Measurements from ENCODE around the gene ASCC1. TPM values are rescaled to one million over a fixed set of nuclear protein-coding genes. Genes with fewer than 3 reads are reported as not detected.
"Not testable (repeated sequence)": the region's sequence is repeated elsewhere in the genome, so short reads cannot be mapped to it uniquely, and the experiment has no call there.

The ASCC1 gene
- total RNA-seq, 1 donor from 2014 or later = 49.5 TPM

DNA sequence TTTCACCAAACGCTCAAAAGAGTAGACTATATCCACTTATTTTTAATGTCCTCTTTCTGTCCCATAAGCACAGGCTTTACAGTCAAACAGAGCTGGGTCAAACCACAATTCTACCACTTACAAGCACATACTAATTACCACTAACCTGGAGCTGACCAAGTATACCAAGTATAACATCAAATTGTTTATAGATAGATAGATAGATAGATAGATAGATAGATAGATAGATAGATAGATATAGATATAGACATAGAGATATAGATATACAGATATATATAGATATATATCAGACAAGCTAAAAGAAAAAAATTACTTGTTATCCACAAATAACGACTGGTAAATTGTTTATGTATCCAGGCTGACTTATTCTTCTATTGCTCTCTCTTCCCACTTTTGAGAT, 75.2 kb downstream of the ASCC1 start:
- Histone ChIP-seq H3K36me3 (no peaks in the 10 kb centered on the region), H3K27me3 (no peaks in the 10 kb centered on the region), H3K79me2 (ENCODE audit: low read depth) (no peaks in the 10 kb centered on the region), H3F3A (ENCODE audit: low read depth) (peaks cover 7% of the 10 kb centered on the region), H3K9ac (no peak overlapping the region), H3K9me3 (ENCODE audit: low read depth) (no peaks in the 10 kb centered on the region), H3K4me1 (peaks cover 11% of the 10 kb centered on the region), H2AFZ (replicated peaks) (no peak overlapping the region), H3K4me3 (no peak overlapping the region), H4K20me1 (ENCODE audit: low read depth) (no peaks in the 10 kb centered on the region), H3K27ac (no peak overlapping the region), H3K4me2 (no peak overlapping the region)
- Mint-ChIP-seq H3K27ac (no peak overlapping the region), H3K4me1 (peaks cover 10% of the 10 kb centered on the region), H3K4me3 (no peak overlapping the region), H3K9me3 (no peaks in the 10 kb centered on the region), H3K27me3 (ENCODE audit: insufficient read depth, low read depth) (no peaks in the 10 kb centered on the region), H3K36me3 (peaks cover 4% of the 10 kb centered on the region)
- TF ChIP-seq EZH2 (IDR thresholded peaks at IDR 0.05) = no peak
- TF ChIP-seq EZH2phosphoT487 (IDR thresholded peaks at IDR 0.05) = no peak
- TF ChIP-seq, protein P1, sequence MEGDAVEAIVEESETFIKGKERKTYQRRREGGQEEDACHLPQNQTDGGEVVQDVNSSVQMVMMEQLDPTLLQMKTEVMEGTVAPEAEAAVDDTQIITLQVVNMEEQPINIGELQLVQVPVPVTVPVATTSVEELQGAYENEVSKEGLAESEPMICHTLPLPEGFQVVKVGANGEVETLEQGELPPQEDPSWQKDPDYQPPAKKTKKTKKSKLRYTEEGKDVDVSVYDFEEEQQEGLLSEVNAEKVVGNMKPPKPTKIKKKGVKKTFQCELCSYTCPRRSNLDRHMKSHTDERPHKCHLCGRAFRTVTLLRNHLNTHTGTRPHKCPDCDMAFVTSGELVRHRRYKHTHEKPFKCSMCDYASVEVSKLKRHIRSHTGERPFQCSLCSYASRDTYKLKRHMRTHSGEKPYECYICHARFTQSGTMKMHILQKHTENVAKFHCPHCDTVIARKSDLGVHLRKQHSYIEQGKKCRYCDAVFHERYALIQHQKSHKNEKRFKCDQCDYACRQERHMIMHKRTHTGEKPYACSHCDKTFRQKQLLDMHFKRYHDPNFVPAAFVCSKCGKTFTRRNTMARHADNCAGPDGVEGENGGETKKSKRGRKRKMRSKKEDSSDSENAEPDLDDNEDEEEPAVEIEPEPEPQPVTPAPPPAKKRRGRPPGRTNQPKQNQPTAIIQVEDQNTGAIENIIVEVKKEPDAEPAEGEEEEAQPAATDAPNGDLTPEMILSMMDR (IDR thresholded peaks at IDR 0.05) = no peak
- no peak for DNase-seq (ENCODE audit: low spot score)

DNA sequence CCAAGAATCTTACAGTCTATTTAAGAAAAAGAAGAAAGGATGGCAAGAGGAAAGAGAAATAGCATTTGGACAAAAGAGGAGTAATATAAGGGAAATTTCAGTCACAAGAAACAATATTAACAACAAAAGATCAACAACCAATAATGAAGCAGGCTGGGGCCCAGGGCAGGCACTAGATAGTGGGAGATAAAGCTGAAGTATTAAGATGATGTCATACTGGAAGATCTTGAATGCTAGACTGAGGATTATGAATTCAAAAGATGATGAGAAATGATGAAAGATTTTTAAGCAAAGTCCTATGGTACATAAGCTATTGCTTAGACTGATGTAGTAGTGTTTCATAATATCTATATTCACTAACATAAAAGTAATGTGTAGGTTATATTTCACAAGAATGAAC, 75.9 kb downstream of the ASCC1 start:
- H3K4me2 ChIP-seq = no peak overlapping the region

GRCh38 chr10:72137583-72137982, 78.5 kb downstream of the ASCC1 start:
- no peaks in the 10 kb centered on the region for H3K79me2 ChIP-seq (ENCODE audit: low read depth)
- H3K36me3 ChIP-seq = no peaks in the 10 kb centered on the region
- H3K27ac ChIP-seq = no peak overlapping the region
- H3K4me1 ChIP-seq = no peaks in the 10 kb centered on the region
- H3K4me3 ChIP-seq = no peak overlapping the region
- Mint-ChIP-seq H3K36me3 (peaks cover 18% of the 10 kb centered on the region), H3K4me3 (no peak overlapping the region), H3K27ac (no peak overlapping the region), H3K9me3 (no peaks in the 10 kb centered on the region), H3K4me1 (peaks cover 4% of the 10 kb centered on the region), H3K27me3 (ENCODE audit: insufficient read depth, low read depth) (no peaks in the 10 kb centered on the region)
- DNase-seq (ENCODE audit: low spot score) = no peak
- H3K9me3 ChIP-seq (ENCODE audit: low read depth) = no peaks in the 10 kb centered on the region
- no peak overlapping the region for H2AFZ ChIP-seq (replicated peaks)
- TF ChIP-seq, protein P1 (IDR thresholded peaks at IDR 0.05) = no peak
- no peak for TF ChIP-seq EZH2 (IDR thresholded peaks at IDR 0.05)
- TF ChIP-seq EZH2phosphoT487 (IDR thresholded peaks at IDR 0.05) = no peak
- H4K20me1 ChIP-seq (ENCODE audit: low read depth) = no peaks in the 10 kb centered on the region
- no peaks in the 10 kb centered on the region for H3K27me3 ChIP-seq
- no peaks in the 10 kb centered on the region for H3F3A ChIP-seq (ENCODE audit: low read depth)
- no peak overlapping the region for H3K4me2 ChIP-seq
- H3K9ac ChIP-seq = no peak overlapping the region

More for the DNA sequence above, 75.9 kb downstream of the ASCC1 start:
- TF ChIP-seq EZH2 (IDR thresholded peaks at IDR 0.05) (no peak), EZH2phosphoT487 (IDR thresholded peaks at IDR 0.05) (no peak)
- TF ChIP-seq, protein P1 (IDR thresholded peaks at IDR 0.05) = no peak
- no peak overlapping the region for H3K4me3 Mint-ChIP-seq
- peaks cover 4% of the 10 kb centered on the region for H3K4me1 ChIP-seq
- H3K27ac Mint-ChIP-seq = no peak overlapping the region
- peaks cover 10% of the 10 kb centered on the region for H3K36me3 Mint-ChIP-seq
- H3K9me3 ChIP-seq (ENCODE audit: low read depth) = no peaks in the 10 kb centered on the region
- H3K4me3 ChIP-seq = no peak overlapping the region
- no peaks in the 10 kb centered on the region for H3K79me2 ChIP-seq (ENCODE audit: low read depth)
- no peaks in the 10 kb centered on the region for H4K20me1 ChIP-seq (ENCODE audit: low read depth)
- no peaks in the 10 kb centered on the region for H3K27me3 Mint-ChIP-seq (ENCODE audit: insufficient read depth, low read depth)
- no peak for DNase-seq (ENCODE audit: low spot score)
- H3F3A ChIP-seq (ENCODE audit: low read depth) = peaks cover under 1% of the 10 kb centered on the region
- H2AFZ ChIP-seq (replicated peaks) = no peak overlapping the region
- H3K27me3 ChIP-seq = no peaks in the 10 kb centered on the region
- no peak overlapping the region for H3K9ac ChIP-seq
- no peaks in the 10 kb centered on the region for H3K36me3 ChIP-seq
- peaks cover 4% of the 10 kb centered on the region for H3K4me1 Mint-ChIP-seq
- no peak overlapping the region for H3K27ac ChIP-seq
- no peaks in the 10 kb centered on the region for H3K9me3 Mint-ChIP-seq

DNA sequence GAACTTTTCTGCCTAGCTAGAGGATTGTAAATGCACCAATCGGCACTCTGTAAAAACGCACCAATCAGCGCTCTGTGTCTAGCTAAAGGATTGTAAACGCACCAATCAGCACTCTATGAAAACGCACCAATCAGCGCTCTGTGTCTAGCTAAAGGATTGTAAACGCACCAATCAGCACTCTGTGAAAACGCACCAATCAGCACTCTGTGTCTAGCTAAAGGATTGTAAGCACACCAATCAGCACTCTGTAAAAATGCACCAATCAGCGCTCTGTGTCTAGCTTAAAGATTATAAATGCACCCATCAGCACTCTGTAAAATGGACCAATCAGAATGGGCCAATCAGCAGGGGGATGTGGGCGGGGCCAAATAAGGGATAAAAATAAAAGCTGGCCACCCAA, 79.9 kb downstream of the ASCC1 start:
- not testable (repeated sequence) for H3K79me2 ChIP-seq (ENCODE audit: low read depth); H3K9me3 Mint-ChIP-seq; DNase-seq (ENCODE audit: low spot score); H4K20me1 ChIP-seq (ENCODE audit: low read depth); H3K4me3 Mint-ChIP-seq; H3K4me2 ChIP-seq; H3K4me1 Mint-ChIP-seq; H3K27ac Mint-ChIP-seq; H3K9ac ChIP-seq; H3K4me3 ChIP-seq; H3K27me3 Mint-ChIP-seq (ENCODE audit: insufficient read depth, low read depth); H2AFZ ChIP-seq (replicated peaks); H3F3A ChIP-seq (ENCODE audit: low read depth); H3K27ac ChIP-seq; H3K9me3 ChIP-seq (ENCODE audit: low read depth); H3K27me3 ChIP-seq; H3K4me1 ChIP-seq; H3K36me3 ChIP-seq
- H3K36me3 Mint-ChIP-seq = peaks cover 20% of the 10 kb centered on the region

All from neural progenitor cell (in vitro differentiated cells).